Right ventricle myocardium inferior (tissue), 1 donor: ENCODE measurements around the gene RALGPS2. TPM values are rescaled to one million over a fixed set of nuclear protein-coding genes. Genes with fewer than 3 reads are reported as not detected.
A peak's percentile ranks its signal among the peaks of the same experiment; 100 is the strongest.
"Not testable (repeated sequence)": the region's sequence is repeated elsewhere in the genome, so short reads cannot be mapped to it uniquely, and the experiment has no call there.

Experiments
- ATAC-seq: fragments of 200-7000 bp; cut with Tn5 transposase; one replicate; pipeline ENCODE4 v1.9.1; 2020; ENCODE audit warnings: mild to moderate bottlenecking, moderate library complexity
- DNase-seq: peaks from one replicate; pipeline ENCODE4 v3.0.0; 2021; ENCODE audit errors: missing footprints
- intact Hi-C: fragments of 100-400 bp; cut with DNase I; formaldehyde crosslinking; loops from one replicate; pipeline ENCODE4 v1.11.0; 2022
- total RNA-seq: library from RNA; stranded (reverse); fragmentation: NEBNext Ultra II Directional; extraction: Animal tissue kit (Norgen Biotek cat#: 25700); gene quantifications from one replicate; pipeline ENCODE4 v1.2.1, GENCODE V29; 2021
- donor health status: DM: no; HTN: yes; CAD: no; lungs with severe emphysema.

Gene RALGPS2
- total RNA-seq, 1 donor from 2014 or later: 14.4 TPM

- intact Hi-C loops: no loop called here
- ATAC-seq: no peak
Observed at GRCh38 chr1:178821134-178821866, 96.3 kb downstream of the RALGPS2 start.

GRCh38 chr1:178825167-178825566, 100.1 kb downstream of the RALGPS2 start:
- DNase-seq (no peak), ATAC-seq (no peak)
- intact Hi-C loops: no loop called here

More at GRCh38 chr1:178821134-178821866, 96.3 kb downstream of the RALGPS2 start:
- DNase-seq: no peak

GRCh38 chr1:178844436-178844835, 119.4 kb downstream of the RALGPS2 start:
- DNase-seq: no peak
- ATAC-seq: no peak
- intact Hi-C loops: no loop called here

- DNase-seq (no peak), ATAC-seq (no peak)
- intact Hi-C loops: no loop called here
Observed at GRCh38 chr1:178846306-178846705, 121.3 kb downstream of the RALGPS2 start.

- intact Hi-C loops: no loop called here
- no peak for DNase-seq
- ATAC-seq: no peak
Observed at GRCh38 chr1:178847396-178847849, 122.4 kb downstream of the RALGPS2 start.

- intact Hi-C loops, DNase-seq, ATAC-seq: not testable (repeated sequence)
Observed at GRCh38 chr1:178847919-178848318, 122.9 kb downstream of the RALGPS2 start.

GRCh38 chr1:178849918-178850317, 124.9 kb downstream of the RALGPS2 start:
- peak; percentile 31 for ATAC-seq
- DNase-seq: no peak
- intact Hi-C loops: no loop called here

GRCh38 chr1:178857126-178857525, 132.1 kb downstream of the RALGPS2 start:
- ATAC-seq (no peak), DNase-seq (no peak)
- intact Hi-C loops: no loop called here

- no peak for DNase-seq
- no peak for ATAC-seq
- intact Hi-C loops: no loop called here
Observed at GRCh38 chr1:178862416-178862815, 137.4 kb downstream of the RALGPS2 start.

GRCh38 chr1:178862864-178863263, 137.8 kb downstream of the RALGPS2 start:
- intact Hi-C loops: no loop called here
- no peak for ATAC-seq

GRCh38 chr1:178864326-178864725, 139.3 kb downstream of the RALGPS2 start:
- ATAC-seq (no peak), DNase-seq (no peak)
- intact Hi-C loops: no loop called here

More at GRCh38 chr1:178862864-178863263, 137.8 kb downstream of the RALGPS2 start:
- DNase-seq: no peak

- DNase-seq: no peak
- no peak for ATAC-seq
- intact Hi-C loops: loop anchor here (2.0 kb wide), 1 partner anchor 65 kb away; no protein-coding TSS in a partner anchor
Observed at GRCh38 chr1:178867670-178868069, 142.6 kb downstream of the RALGPS2 start.

- DNase-seq: no peak
- ATAC-seq: no peak
- intact Hi-C loops: loop anchor here (2.0 kb wide), 1 partner anchor 64 kb away; no protein-coding TSS in a partner anchor
Observed at GRCh38 chr1:178868706-178869105, 143.7 kb downstream of the RALGPS2 start.

GRCh38 chr1:178869119-178869697, 144.2 kb downstream of the RALGPS2 start:
- DNase-seq (no peak), ATAC-seq (peak; percentile 64)
- intact Hi-C loops: loop anchor here (2.0 kb wide), 1 partner anchor 64 kb away; no protein-coding TSS in a partner anchor

GRCh38 chr1:178870221-178870620, 145.2 kb downstream of the RALGPS2 start:
- ATAC-seq: no peak
- intact Hi-C loops: loop anchor here (5.0 kb wide), 1 partner anchor 47 kb away; no protein-coding TSS in a partner anchor
- no peak for DNase-seq

GRCh38 chr1:178870944-178871343, 145.9 kb downstream of the RALGPS2 start, which contains the start of gene ANGPTL1:
TSS of gene ANGPTL1 (minus strand) at chr1:178871077. CDS start at chr1:178865776, 5,301 bp downstream.
- DNase-seq: no peak
- intact Hi-C loops: loop anchor here (5.0 kb wide), 1 partner anchor 46 kb away; no protein-coding TSS in a partner anchor

GRCh38 chr1:178871551-178872320, 146.7 kb downstream of the RALGPS2 start:
- ATAC-seq: no peak

More at GRCh38 chr1:178870944-178871343, 145.9 kb downstream of the RALGPS2 start, which contains the start of gene ANGPTL1:
- ATAC-seq: peak; percentile 70

GRCh38 chr1:178874966-178875365, 149.9 kb downstream of the RALGPS2 start:
- intact Hi-C loops: loop anchor here (5.0 kb wide), 1 partner anchor 42 kb away; no protein-coding TSS in a partner anchor
- DNase-seq: no peak
- no peak for ATAC-seq

More at GRCh38 chr1:178871551-178872320, 146.7 kb downstream of the RALGPS2 start:
- no peak for DNase-seq
- intact Hi-C loops: loop anchor here (5.0 kb wide), 1 partner anchor 46 kb away; no protein-coding TSS in a partner anchor

GRCh38 chr1:178875936-178876335, 150.9 kb downstream of the RALGPS2 start:
- intact Hi-C loops: no loop called here
- no peak for DNase-seq
- no peak for ATAC-seq
